ENCODE measurements around the gene BLNK.

DNA sequence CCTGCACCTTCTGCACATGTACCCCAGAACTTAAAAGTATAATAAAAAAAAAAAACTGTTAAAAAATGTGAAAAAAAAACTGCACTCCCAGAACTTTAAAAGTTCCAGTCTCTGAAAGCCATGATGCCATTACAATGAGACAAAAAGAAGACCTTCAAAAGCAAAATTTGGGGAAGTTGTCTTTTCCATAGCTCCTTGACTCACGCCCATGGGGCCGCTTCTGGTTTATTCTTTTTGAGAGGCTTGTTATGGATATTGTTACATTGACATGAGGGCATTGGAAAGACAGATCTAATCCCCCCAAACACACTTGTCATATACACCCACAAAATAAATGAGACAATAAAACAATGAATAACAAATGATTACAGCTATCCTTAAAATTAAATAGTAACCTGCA is 798 bp downstream of the BLNK start:
- TF ChIP-seq YY1 (IDR thresholded peaks at IDR 0.05; ENCODE audit: insufficient read depth, insufficient read length) (no peak), ZNF274 (IDR thresholded peaks at IDR 0.05; ENCODE audit: low read depth, low read length) (no peak), SUZ12 (IDR thresholded peaks at IDR 0.05; ENCODE audit: extremely low read depth, insufficient read depth, insufficient read length) (no peak)

All from NT2/D1 (cell line).